Measurements from ENCODE around the gene SSX2IP. TPM values are rescaled to one million over a fixed set of nuclear protein-coding genes. Genes with fewer than 3 reads are reported as not detected.

SSX2IP gene
- total and polyA plus RNA-seq, 7 donors: 2.2 to 12.8 (median 7.3) TPM

- peak overlapping the region; percentile 19 for H3K27ac ChIP-seq
- no peaks in the 10 kb centered on the region for H3K36me3 ChIP-seq (ENCODE audit: insufficient read depth in 1 of 2, low read depth in 1 of 2)
- no peaks in the 10 kb centered on the region for H3K27me3 ChIP-seq (ENCODE audit: insufficient read depth in 3 of 3, low read length in 2 of 3)
- peaks cover 9% of the 10 kb centered on the region for H3K4me1 ChIP-seq
- no peak overlapping the region for H3K4me3 ChIP-seq
- intact Hi-C loops (cut with DNase I): no loop called here
- 22 to 35% (median 27%) methylated on average over 2 of the region's 2 CpGs for WGBS, 3 donors
- DNase-seq: no peak
- TF ChIP-seq CTCF (IDR thresholded peaks at IDR 0.05): no peak
- peak; percentile 37 to 94 (median 81) for ATAC-seq
- H3K9me3 ChIP-seq: no peaks in the 10 kb centered on the region
These were observed 8.2 kb upstream of the SSX2IP start for GRCh38 chr1:84698151-84699110.

GRCh38 chr1:84693785-84694184, 3.5 kb upstream of the SSX2IP start:
- DNase-seq (no peak), ATAC-seq (no peak)
- H3K27ac ChIP-seq: no peak overlapping the region
- H3K9me3 ChIP-seq: no peaks in the 10 kb centered on the region
- TF ChIP-seq CTCF (IDR thresholded peaks at IDR 0.05): no peak
- peaks cover 8% of the 10 kb centered on the region for H3K4me1 ChIP-seq
- WGBS, 3 donors: 93 to 96% (median 95%) methylated on average over 1 of the region's 1 CpG
- intact Hi-C loops (cut with DNase I): loop anchor here in 1 of 2 donors (1.0 kb wide), 1 partner anchor 15 kb away; no protein-coding TSS in a partner anchor
- no peak overlapping the region for H3K4me3 ChIP-seq
- H3K36me3 ChIP-seq (ENCODE audit: insufficient read depth in 1 of 2, low read depth in 1 of 2): no peaks in the 10 kb centered on the region
- no peaks in the 10 kb centered on the region for H3K27me3 ChIP-seq (ENCODE audit: insufficient read depth in 3 of 3, low read length in 2 of 3)

GRCh38 chr1:84693005-84693404, 2.7 kb upstream of the SSX2IP start:
- Histone ChIP-seq H3K27ac (no peak overlapping the region), H3K9me3 (no peaks in the 10 kb centered on the region), H3K4me3 (no peak overlapping the region), H3K27me3 (ENCODE audit: insufficient read depth in 3 of 3, low read length in 2 of 3) (no peaks in the 10 kb centered on the region), H3K4me1 (peaks cover under 1% of the 10 kb centered on the region), H3K36me3 (ENCODE audit: insufficient read depth in 1 of 2, low read depth in 1 of 2) (no peaks in the 10 kb centered on the region)
- TF ChIP-seq CTCF (IDR thresholded peaks at IDR 0.05): no peak
- no peak for DNase-seq
- ATAC-seq: no peak
- WGBS, 3 donors: 93 to 95% (median 94%) methylated on average over 2 of the region's 2 CpGs
- intact Hi-C loops (cut with DNase I): loop anchor here in 1 of 2 donors (1.0 kb wide), 1 partner anchor 15 kb away; no protein-coding TSS in a partner anchor

GRCh38 chr1:84692391-84692790, 2.1 kb upstream of the SSX2IP start:
- Histone ChIP-seq H3K9me3 (no peaks in the 10 kb centered on the region), H3K4me3 (no peak overlapping the region), H3K36me3 (ENCODE audit: insufficient read depth in 1 of 2, low read depth in 1 of 2) (no peaks in the 10 kb centered on the region), H3K27ac (no peak overlapping the region), H3K27me3 (ENCODE audit: insufficient read depth in 3 of 3, low read length in 2 of 3) (no peaks in the 10 kb centered on the region), H3K4me1 (no peaks in the 10 kb centered on the region)
- ATAC-seq: no peak
- TF ChIP-seq CTCF (IDR thresholded peaks at IDR 0.05): no peak
- DNase-seq: no peak
- intact Hi-C loops (cut with DNase I): no loop called here
- 82 to 87% (median 86%) methylated on average over 6 of the region's 6 CpGs for WGBS, 3 donors
